Stimulated activated CD4-positive, alpha-beta T cell treated with anti-CD3 and anti-CD28 coated beads, Interleukin-1b, Interleukin-23, amount 100 ng/mL, for 24 hours (primary cell): ENCODE data around the gene RXRA.

Experiments used
- DNase-seq, 4 experiments: peaks; one replicate each; pipeline ENCODE4 v3.0.0-alpha.2; 2020; ENCODE audit warnings: low read depth in 4 of 4, low spot score in 1 of 4

The RXRA gene

DNA sequence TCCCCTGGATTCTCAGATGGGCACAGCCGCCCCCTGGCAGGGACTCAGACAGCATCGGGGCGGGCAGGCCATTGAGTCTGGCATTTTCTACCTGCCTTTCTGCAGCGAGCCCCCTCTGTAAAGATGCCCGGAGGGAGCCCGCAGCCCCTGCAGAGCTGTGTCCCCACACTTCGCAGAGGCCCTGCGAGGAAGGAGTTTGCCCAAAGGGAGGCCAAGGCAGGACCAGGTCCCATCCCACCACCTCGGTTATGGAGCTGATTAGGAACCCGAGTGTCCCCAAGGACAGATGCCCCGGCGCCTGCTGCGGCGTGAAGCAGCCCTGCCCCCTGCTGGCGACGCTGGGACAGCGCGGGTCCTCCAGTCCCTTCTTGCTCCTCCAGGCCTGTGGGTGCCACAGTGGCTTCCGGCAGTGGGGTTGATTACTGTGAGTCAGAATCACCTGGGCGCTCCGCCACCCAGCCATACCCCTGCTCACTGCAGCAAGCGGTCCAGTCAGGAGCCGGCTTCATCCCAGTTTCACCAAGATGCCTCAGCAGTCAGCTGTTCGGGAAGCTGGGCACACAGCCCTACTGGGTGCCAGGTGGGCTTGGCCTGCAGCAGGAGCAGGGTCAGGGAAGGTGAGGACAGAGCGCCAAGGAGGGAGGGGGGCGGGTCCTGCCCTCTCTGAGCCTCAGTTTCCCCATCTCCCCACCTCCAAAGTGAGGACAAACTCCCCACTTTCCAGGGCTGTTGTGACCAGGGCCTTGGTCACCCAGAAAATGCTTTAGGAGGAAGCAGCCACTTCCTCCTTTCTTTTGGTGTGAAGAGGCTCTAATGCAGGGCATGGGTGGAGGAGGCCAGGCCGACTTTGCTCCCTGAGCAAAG is 117.2 kb downstream of the RXRA start:
- peak; percentile 59 to 80 (median 72) for DNase-seq

DNA sequence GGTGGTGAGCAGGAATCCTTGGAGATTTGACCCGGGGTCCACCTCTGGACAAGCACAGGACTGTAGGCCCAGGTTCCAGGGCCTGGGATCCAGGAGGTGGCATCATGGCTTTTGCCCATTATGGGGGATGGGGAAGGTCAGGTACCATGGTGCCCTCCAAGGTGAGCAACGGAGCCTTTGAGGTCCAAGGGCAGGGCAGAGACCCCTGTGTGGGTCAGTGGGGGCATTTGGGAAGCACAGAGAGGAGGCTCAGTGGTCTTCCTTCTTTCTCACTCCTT is 117.7 kb downstream of the RXRA start:
- no peak for DNase-seq

DNA sequence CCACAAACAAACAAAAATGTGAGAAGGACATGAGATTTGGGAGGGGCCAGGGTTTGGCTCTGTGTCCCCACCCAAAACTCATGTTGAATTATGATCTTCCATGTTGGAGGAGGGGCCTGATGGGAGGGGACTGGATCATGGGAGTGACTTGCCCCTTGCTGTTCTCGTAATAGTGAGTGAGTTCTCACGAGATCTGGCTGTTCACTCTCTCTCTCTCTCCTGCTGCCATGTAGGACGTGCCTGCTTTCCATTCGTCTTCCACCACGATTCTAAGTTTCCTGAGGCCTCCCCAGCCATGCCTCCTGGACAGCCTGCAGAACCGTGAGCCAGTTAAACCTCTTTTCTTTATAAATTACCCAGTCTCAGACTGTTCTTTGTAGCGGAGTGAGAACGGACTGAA is 118.7 kb downstream of the RXRA start:
- DNase-seq = no peak

GRCh38 chr9:134449180-134449916 is 123.1 kb downstream of the RXRA start:
- peak; percentile 55 to 76 (median 67) for DNase-seq

- DNase-seq = no peak
Measured at GRCh38 chr9:134451700-134452458, 125.6 kb downstream of the RXRA start.

GRCh38 chr9:134452728-134453127 is 126.5 kb downstream of the RXRA start:
- DNase-seq = no peak

DNA sequence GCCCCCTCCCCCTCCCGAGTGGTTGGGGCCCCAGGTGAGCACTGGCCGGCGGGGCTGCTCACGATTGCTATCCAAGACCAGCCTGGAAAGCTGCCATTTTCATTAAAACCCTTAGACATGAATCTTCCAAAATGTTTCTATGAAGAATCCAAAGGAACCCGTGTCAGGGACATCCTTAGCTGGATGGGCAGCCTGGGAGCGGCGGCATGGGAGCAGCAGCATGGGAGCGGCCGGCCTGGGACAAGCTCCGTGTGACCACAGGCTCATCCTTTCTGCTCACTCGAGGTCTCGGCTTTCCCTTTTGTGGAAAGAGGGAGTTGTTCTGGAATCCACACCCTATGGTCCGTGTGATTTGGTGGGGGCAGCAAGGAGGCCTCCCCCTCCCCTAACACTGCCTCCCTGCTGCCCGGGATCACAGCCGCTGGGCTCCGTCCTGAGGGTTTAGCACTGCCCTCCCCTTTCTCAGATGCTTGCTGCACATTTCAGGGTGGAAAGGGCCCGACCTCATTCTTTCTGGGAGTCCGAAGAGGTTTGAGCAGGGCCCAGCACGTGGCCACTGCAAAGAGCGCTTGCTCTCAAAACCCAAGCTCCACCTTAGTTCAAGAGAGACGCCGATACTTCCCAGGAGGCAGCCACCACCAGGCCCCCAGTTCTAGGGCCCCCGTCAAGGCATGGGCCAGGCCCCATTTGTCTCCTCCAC is 127.7 kb downstream of the RXRA start:
- DNase-seq = no peak

DNA sequence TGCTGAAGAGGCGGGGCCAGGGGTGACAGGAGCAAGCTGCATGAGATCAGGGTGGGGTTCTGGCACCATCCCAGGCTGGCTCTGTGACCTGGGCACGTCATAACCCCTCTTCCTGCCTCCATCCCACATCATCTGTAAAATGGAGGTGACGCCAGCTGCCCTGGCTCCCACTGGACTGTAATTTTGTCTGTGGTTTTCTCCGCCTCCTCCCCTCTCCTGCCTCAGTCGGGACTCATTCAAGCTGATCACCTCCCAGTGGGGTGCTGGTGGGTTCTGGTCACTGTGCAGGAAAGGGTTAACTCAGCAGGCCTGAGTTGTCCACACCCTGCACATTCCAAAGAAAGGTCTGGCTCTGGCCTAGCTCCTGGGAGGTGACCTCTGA is 128.2 kb downstream of the RXRA start:
- DNase-seq = no peak

DNA sequence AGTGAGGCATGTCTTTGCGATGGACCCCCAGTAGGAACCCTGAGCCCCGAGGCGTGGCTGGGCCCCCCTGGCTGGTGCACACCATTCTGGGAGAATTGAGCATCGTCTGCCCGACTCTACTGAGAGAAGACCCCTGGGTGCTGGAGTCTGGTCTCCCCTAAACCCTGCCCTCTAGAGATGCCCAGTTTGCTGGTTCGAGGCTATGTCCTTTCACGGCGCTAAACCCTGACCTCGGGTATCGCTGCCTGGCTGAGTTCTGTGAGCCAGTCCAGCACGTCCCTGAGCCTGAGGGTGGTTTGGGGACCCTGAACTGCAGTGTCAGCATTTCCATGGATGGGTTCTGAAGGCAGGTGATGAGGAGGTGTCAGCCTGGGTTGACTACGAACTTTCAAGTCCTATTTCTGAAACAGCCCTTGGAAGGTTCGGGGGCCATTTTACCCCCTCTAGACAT is 128.8 kb downstream of the RXRA start:
- DNase-seq = no peak

GRCh38 chr9:134455537-134455933 is 129.3 kb downstream of the RXRA start:
- no peak for DNase-seq

GRCh38 chr9:134455934-134456755 is 129.9 kb downstream of the RXRA start:
- peak in 3 of 4 experiments; percentile 34 to 61 (median 52) for DNase-seq

GRCh38 chr9:134456756-134457305 is 130.6 kb downstream of the RXRA start:
- no peak for DNase-seq

DNA sequence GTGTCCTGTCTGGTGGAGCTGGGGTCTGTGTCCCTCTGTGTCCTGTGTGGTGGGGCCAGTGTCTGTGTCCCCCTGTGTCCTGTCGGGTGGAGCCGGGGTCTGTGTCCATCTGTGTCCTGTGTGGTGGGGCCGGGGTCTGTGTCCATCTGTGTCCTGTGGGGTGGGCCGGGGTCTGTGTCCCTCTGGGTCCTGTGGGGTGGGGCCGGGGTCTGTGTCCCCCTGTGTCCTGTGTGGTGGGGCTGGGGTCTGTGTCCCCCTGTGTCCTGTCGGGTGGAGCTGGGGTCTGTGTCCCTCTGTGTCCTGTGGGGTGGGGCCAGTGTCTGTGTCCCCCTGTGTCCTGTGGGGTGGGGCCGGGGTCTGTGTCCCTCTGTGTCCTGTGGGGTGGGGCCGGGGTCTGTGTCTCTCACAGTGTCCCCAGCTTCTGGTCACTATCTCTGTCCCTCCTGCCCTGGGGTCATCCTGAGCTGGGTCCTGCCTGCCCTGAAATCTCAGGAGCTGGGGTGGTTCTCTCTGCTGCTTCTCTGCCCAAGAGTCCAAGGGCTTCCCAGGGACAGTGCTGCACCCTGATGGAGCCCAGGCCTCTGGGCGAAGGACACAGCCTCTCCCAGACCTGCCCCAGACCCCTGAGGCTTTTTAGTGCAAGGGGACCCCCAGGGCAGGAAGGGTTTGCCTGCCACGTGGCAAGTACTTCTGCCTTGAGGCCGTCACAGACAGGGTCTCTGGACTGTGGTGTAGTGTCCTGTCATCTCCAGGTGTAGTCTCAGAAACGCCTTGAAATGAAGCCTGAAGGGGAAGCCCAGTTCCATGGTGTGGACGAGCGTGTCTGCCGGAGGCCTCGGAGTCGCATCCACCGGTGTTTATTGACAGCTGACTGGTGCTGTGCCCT is 131.3 kb downstream of the RXRA start:
- DNase-seq = no peak

GRCh38 chr9:134458207-134459108 is 132.2 kb downstream of the RXRA start:
- DNase-seq = no peak

GRCh38 chr9:134459164-134459563 is 132.9 kb downstream of the RXRA start:
- DNase-seq = no peak

GRCh38 chr9:134459573-134459972 is 133.3 kb downstream of the RXRA start:
- DNase-seq = no peak

GRCh38 chr9:134460206-134460605 is 134.0 kb downstream of the RXRA start:
- no peak for DNase-seq

- no peak for DNase-seq
Measured at GRCh38 chr9:134460896-134461295, 134.6 kb downstream of the RXRA start.
